Mesendoderm (in vitro differentiated cells): ENCODE measurements around the gene ACVR1. TPM values are rescaled to one million over a fixed set of nuclear protein-coding genes. Genes with fewer than 3 reads are reported as not detected.

ENCODE experiments used
- small RNA-seq: library from polyadenylated mRNA; stranded (forward); fragments of <200 nt; extraction: miRNeasy Mini kit (QIAGEN cat#:217004); gene quantifications from one replicate; pipeline ENCODE3, GENCODE V24; 2013; ENCODE audit not compliant: insufficient read depth

Gene ACVR1

Small RNA genes lying within 50 kb of the gene (small RNA-seq; reads per million reads assigned to genes)
- gene RNU6-436P, result not detected
